Measurements from ENCODE around the gene ATXN7.

DNA sequence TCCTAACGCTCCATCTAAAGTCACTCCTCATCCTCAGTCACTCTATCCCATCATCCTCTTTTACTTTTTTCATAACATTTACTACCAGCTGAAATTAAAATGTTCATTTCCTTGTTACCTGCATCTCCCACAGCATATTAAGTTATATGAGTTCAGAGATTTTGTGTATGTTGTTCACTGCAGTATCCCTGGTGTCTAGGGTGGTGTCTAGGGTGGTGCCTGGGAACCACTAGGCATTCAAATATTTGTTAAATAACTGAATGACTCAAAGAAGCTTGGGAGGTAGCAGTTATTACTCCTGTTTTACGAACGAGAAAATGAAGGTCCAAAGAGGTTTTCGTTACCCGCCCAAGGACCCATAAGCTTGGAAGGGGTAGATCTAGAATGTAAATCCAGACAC, 46.4 kb upstream of the ATXN7 start:
- TF ChIP-seq, protein P1, sequence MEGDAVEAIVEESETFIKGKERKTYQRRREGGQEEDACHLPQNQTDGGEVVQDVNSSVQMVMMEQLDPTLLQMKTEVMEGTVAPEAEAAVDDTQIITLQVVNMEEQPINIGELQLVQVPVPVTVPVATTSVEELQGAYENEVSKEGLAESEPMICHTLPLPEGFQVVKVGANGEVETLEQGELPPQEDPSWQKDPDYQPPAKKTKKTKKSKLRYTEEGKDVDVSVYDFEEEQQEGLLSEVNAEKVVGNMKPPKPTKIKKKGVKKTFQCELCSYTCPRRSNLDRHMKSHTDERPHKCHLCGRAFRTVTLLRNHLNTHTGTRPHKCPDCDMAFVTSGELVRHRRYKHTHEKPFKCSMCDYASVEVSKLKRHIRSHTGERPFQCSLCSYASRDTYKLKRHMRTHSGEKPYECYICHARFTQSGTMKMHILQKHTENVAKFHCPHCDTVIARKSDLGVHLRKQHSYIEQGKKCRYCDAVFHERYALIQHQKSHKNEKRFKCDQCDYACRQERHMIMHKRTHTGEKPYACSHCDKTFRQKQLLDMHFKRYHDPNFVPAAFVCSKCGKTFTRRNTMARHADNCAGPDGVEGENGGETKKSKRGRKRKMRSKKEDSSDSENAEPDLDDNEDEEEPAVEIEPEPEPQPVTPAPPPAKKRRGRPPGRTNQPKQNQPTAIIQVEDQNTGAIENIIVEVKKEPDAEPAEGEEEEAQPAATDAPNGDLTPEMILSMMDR (IDR thresholded peaks at IDR 0.05 in 2 of 3, conservative IDR thresholded peaks at IDR 0.05 in 1 of 3; ENCODE audit: borderline replicate concordance in 1 of 3, insufficient read depth in 1 of 3, low read depth in 2 of 3, low read length in 2 of 3) = no peak
- TF ChIP-seq, protein P2, sequence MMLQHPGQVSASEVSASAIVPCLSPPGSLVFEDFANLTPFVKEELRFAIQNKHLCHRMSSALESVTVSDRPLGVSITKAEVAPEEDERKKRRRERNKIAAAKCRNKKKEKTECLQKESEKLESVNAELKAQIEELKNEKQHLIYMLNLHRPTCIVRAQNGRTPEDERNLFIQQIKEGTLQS (IDR thresholded peaks at IDR 0.05) = no peak
- TF ChIP-seq ZNF274 (IDR thresholded peaks at IDR 0.05; ENCODE audit: low read depth, low read length) (no peak), RAD21 (IDR thresholded peaks at IDR 0.05; ENCODE audit: low read depth) (no peak), CEBPB (IDR thresholded peaks at IDR 0.05; ENCODE audit: low read depth) (no peak), EZH2 (IDR thresholded peaks at IDR 0.05) (no peak), POLR2A (IDR thresholded peaks at IDR 0.05; ENCODE audit: borderline replicate concordance, extremely low read depth, insufficient read depth, insufficient read length) (no peak), CBX3 (IDR thresholded peaks at IDR 0.05; ENCODE audit: low read depth) (no peak)
- TF ChIP-seq, protein P3, sequence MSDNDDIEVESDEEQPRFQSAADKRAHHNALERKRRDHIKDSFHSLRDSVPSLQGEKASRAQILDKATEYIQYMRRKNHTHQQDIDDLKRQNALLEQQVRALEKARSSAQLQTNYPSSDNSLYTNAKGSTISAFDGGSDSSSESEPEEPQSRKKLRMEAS (IDR thresholded peaks at IDR 0.05) = no peak

Measured in HCT116 (cell line).